ENCODE data around the gene TTBK2.
"Not testable (repeated sequence)": the region's sequence is repeated elsewhere in the genome, so short reads cannot be mapped to it uniquely, and the experiment has no call there.

Gene TTBK2

DNA sequence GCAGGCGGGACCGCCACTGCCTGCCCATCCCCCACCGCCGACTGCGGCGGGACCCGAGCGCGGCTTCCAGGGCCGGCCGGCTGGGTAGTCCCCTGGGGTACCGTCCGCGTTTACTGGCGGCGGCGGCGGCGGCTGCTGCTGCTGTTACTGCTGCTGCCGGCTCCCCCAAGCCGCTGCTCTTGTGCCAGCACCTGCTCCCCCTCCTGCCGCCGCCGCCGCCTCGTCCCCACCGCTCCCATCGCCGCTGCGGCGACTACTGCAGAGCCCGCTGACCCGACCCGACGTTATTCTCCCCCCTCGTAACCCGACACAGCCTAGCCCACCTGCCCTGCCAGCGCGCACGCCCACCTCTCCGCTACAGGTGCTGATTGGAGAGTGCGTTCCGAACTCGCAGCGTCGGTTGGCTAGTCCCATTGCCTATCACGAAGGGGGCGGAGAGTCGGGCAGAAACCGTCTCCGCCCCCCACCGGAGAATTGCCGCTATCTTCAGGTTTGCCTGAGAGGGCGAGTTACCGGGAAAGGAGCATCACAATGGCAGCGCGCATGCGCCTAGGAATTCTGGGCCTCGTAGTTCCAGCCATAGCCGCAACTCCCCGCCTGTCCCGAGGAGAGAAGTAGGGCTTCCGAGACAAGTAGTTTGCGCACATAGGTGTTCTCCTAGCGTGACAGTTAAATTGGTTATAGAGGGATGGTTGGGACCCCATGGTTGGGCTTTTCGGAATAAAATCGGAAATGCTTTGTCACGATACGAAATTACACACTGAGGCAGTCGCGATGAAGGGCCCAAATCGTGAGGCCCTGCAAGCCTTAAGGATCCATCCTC lies at the start of gene TTBK2:
Gene TTBK2, minus strand, starts transcription at position 260 of the 823 bp plus-strand sequence. CDS start 42,161 bp downstream, outside the sequence.
- peak; percentile 96 for DNase-seq (ENCODE audit: low read depth)

DNA sequence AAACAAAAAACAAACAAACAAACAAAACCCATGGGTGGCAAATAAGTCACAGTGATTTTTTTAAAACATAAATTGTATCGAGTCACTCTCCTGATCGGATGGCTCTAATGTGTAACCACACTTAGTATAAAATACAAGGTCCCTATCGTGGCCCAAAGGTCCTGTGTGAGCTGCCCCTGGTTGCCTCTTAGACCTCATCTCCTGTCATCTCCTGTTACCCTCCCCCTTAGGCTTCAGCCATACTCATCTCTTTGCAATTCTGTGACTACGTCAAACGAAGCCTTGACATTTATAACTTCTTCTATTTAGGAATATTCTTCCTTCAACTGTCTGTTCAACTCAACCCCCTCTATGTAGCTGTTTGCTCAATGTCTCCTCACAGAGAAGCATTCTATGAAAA lies 43.9 kb upstream of the TTBK2 start:
- DNase-seq (ENCODE audit: low read depth), result no peak

DNA sequence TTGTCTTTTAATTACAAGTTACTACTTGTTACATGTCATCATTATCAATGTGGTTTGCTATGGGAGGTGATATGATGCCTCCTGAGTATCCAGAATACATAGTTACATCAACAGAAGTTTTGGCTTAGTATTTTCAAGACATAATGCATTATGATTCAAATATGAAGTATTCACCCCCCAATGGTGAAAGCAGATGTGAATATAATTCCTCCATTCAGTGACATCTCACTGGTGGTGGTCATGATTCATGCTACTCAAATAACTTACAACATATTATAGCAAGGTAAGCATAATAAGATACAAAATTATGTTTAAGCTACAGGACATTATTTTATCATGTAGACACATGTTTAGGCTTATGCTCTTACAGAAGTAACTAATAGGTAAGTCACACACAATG lies 34.9 kb upstream of the TTBK2 start:
- DNase-seq (ENCODE audit: low read depth), result no peak

DNA sequence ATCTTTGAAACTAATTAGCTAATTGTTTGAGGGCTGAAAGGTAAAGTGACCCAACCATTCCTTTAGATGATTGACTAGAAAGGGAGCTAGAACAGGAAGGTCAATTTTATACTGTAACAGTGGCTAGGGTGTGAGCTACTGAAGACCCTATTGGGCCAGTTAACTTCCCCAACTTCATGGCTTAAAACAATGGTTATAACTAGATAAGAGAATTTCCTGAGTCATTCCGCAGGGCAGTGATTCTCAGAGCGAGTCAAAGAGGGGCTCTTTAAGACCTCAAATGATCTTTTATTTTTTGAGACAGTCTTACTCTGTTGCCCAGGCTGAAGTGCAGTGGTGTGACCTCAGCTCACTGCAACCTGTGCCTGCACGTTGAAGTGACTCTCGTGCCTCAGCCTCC lies 33.7 kb upstream of the TTBK2 start:
- DNase-seq (ENCODE audit: low read depth), result no peak

DNA sequence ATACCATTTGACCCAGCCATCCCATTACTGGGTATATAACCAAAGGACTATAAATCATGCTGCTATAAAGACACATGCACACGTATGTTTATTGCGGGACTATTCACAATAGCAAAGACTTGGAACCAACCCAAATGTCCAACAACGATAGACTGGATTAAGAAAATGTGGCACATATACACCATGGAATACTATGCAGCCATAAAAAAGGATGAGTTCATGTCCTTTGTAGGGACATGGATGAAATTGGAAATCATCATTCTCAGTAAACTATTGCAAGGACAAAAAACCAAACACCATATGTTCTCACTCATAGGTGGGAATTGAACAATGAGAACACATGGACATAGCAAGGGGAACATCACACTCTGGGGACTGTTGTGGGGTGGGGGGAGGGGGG lies 28.3 kb upstream of the TTBK2 start:
- not testable (repeated sequence) for DNase-seq (ENCODE audit: low read depth)

DNA sequence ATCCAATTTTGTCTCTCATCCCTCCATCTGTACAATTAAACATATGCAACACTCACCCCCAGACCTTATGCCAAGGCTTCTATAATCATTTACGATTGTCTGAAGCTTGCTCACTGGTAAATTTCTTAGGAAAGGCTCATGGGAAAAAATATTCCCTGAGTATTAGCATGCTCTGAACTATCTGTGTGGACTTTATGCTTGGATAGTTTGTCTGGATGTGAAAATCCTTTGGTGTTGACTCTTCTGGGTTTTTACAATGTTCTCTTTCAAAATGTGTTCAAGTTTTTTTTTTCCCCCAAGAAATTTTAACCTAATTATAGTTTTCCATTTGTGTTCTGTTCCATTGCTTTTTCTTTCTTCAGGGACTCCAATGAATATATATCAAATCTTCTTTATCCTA lies 19.9 kb upstream of the TTBK2 start:
- DNase-seq (ENCODE audit: low read depth), result no peak

DNA sequence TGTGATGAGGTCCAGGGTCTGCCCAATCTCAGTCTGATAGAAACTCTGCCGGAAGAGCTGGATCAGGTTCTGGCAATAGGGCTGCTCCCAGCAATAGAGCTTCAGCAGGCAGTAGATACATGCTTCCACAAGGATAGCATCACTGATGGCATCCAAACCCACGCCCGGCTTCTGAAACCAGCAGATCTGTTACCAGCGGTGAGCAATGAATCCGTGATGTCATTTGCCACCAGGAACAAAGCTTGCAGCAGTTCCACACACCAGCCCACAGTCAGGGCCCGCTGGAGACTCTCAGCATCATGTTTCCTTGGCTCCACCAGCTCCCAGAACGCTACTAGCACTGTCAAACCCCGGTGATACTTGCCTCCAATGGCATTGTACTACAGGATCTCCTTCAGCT lies 19.3 kb upstream of the TTBK2 start:
- DNase-seq (ENCODE audit: low read depth), result no peak

DNA sequence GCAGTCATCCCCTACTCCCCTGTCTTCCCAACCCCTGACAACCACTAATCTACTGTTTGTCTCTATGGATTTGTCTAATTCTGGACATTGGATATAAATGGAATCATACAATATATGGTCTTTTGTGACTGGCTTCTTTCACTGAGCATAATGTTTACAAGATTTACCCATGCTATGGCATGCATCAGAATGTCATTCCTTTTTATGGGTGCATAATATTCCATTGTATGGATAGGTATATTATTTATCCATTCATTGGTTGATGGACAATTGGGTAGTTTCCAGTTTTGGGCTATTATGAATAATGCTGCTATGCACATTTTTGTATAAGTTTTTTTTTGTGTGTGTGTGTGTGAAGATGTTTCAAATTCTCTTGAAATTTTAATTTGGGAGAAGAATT lies 16.6 kb upstream of the TTBK2 start:
- no peak for DNase-seq (ENCODE audit: low read depth)

DNA sequence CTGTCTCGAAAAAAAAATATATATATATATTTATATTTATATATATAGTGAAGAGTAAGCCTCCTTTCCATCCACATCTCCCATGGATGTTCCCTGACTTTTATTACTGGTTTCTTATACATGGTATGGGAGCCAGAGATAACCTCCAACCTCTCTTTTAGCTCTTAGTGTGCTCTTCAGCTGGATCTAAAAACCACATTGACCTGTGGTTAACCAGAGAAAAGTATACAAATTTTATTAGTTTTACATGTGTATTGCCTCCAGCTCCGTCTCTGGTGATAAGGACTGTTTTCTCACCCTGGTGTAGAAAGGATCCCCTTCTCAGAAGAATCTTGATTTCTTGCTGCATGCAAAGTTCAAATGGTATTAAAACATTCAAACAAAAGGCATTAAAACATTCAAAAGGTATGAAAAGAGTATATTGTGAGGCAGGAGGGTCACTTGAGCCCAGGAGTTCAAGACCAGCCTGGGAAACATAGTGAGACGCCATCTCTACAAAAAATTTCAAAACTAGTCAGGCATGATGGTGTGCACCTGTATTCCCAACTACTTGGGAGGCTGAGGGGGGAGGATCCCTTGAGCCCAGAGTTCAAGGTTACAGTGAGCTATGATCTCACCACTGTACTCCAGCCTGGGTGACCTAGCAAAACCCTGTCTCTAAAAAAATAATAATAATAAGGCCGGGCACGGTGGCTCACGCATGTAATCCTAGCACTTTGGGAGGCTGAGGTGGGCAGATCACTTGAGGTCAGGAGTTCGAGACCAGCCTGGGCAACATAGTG lies 13.5 kb upstream of the TTBK2 start:
- DNase-seq (ENCODE audit: low read depth), result no peak

DNA sequence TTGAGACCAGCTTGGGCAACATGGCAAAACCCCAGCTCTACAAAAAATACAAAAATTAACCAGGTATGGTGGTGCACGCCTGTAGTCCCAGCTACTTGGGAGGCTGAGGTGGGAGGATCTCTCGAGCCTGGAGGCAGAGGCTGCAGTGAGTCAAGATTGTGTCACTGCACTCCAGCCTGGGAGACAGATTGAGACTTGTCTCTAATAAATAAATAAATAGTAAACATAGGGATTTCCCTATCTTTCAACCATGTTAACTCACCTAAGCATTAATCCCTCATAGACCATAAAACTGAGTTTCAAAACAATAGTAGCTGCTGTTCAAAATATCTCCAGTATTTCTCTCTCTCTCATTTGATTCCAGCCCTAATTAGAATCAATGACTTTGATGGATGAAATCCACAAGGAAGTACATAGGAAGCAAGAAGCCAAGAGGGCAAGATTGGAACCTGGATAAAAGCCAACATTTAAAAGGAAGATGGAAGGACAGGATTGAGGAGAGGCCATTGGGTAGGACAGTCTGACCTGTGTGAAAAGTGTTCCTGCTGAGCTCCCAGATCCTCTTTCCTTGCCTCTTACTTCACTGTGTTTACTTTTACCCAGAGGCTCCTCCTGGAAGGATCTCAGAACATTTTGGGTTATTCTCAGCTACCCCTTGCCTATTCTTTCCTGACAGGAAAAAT lies 12.4 kb upstream of the TTBK2 start:
- DNase-seq (ENCODE audit: low read depth), result no peak

DNA sequence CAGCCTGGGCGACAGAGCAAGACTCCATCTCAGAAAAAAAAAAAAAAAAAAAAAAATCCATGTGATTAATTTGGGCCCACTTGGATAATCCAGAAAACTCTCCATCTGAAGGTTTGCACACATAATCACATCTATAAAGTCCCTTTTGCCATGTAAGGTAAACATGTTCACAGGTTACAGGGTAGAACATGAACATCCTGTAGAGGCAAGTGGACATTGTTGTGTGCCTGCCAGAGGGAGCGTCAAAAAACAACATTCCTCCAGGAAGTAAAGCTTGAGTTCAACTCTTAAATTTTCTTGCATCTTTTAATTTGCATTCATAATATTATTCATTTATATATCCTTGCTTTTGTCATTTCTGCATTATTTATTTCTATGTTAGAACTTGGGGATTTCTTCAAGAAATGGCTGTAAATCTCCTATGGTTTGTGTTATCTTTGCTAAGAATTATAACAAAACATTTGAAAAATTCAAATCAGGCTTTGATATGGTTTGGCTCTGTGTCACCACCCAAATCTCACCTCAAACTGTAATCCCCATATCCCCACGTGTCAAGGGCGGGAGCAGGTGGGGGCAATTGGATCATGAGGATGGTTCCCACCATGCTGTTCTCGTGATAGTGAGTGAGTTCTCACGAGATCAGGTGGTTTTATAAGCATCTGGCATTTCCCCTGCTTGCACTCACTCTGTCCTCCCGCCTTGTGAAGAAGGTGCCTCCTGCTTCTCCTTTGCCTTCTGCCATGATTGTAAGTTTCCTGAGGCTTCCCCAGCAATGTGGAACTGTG lies 11.3 kb upstream of the TTBK2 start:
- DNase-seq (ENCODE audit: low read depth), result no peak

DNA sequence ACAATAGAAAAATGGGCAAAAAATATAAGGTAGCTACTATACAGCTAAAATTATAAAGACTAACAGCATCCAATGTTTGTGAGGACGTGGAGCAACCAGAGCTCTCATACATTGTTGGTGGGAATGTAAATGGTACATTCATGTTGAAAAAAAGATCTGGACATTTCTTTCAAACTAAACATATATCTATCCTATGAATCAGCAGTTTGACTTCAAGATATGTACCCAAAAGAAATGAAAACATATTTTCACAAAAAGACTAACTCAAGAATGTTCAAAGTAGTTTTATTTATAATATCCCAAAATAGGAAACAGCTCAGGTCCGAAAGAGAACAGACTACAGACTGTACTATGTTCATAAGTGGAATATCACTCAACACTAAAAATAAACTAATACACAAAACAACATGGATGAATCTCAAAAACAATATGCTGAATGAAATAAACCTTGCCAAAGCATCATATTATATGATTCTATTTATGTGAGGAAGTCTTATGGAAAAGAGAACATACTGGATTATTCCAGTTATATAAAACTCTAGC lies 8.8 kb upstream of the TTBK2 start:
- no peak for DNase-seq (ENCODE audit: low read depth)

DNA sequence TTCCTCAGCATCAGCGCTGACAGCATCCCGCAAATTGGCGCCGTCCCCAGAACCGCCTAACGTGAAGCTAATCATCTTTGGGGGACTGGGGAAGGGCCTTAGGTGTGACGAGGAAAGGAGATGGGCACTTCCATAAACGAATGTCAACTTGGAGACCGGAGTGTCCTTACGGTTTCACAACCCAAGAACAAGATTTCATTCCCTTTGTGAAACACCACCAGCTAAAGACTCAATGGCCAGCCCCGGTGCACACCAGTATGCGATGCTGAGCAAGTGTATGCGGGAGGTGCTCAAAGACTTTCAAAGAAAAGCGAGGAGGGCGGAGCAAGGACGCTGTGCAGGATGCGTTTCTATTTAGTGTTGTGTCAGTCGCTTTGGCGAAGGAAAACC lies 759 bp upstream of the TTBK2 start:
- DNase-seq (ENCODE audit: low read depth), result peak; percentile 36

DNA sequence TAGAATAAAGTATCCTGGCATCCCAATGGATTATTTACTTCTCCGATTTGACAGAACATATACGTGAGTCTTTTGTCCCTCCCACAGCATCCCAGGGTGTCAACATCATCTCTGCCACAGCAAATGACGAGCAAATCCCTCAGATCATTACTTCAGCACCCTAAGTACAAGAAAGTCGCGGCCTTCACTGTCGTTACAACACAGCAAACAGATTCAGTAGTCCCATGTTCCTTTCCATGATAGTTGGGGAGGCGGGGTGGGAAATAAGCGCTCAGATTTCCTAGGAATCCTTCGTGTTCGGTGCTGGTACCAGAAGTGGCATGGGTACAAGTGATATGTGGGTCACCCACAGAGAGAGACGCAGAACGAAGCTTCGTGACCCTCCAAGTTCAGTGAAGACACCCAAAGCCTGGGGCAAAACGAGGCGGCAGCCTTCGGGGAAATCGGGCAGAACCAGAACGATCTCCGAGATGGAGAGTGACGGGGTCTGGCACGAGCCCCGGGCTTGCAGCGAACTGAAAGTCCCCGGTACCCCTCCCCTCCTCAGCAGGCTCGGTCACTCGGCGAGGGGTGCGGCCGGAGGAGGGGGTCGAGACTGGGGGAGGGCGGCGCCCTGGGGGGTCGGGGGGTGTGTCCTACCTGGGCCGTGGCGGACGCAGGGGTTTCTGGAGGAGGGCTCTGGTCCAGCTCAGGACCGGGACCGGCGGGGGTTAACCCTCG lies 619 bp downstream of the TTBK2 start:
- DNase-seq (ENCODE audit: low read depth), result peak; percentile 14

DNA sequence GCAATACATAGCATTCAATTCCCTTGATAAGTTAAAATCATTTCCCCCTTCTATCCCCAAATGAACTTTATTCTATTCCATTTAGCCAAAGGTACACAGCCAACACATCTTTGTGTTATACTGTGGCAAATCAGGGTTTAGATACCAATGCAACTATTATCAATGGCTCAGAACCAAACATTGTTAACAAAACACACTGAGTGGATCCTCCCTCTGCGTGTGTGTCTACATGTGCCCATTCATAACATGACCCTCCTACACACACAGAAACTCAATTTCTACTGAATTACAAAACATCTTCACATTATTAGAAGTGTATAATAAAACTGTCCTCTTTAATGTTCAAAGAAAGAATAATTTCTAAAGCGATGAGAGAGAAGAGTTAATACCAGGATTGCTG lies 1.3 kb downstream of the TTBK2 start:
- no peak for DNase-seq (ENCODE audit: low read depth)

DNA sequence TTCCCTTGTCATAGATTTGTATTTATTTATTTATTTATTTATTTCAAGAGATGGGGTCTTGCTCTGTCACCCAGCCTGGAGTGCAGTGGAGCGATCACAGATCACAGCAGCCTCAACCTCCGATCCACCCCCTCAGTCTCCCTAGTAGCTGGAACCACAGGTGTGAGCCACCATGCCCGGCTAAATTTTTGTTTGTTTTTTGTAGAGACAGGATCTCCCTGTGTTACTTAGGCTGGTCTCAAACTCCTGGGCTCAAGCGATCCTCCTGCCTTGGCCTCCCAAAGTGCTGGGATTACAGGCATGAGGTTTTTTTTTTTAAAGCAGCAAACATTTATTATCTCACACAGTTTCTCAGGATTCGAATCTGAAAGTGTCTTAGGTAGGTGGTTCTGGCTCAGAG lies 2.5 kb downstream of the TTBK2 start:
- DNase-seq (ENCODE audit: low read depth), result no peak

DNA sequence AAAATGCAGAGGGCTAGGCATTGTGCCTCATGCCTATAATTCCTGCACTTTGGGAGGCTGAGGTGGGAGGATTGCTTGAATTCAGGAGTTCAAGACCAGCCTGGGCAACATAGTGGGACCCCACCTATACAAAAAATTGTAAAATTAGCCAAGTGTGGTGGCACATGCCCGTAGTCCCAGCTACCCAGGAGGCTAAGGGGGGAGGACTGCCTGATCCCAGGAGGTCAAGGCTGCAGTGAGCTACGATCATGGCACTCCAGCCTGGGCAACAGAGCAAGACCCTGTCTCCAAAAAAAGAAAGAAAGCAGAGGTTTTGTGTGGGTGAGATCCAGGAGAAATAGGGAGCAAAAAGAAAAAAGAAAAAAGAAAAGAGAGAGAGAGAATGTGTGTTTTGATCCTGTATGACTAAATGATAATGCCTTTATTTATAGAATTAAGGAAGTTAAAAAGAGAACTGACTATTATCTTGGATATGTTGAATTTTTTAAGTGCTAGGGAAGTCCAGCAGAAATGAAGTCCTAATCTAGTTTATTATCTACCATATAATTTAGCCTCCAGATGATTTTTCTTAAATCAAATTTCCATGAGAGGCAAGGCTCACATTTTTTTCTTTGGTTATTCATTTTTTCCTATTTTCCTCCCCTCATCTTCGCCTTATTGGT lies 4.8 kb downstream of the TTBK2 start:
- DNase-seq (ENCODE audit: low read depth), result no peak

DNA sequence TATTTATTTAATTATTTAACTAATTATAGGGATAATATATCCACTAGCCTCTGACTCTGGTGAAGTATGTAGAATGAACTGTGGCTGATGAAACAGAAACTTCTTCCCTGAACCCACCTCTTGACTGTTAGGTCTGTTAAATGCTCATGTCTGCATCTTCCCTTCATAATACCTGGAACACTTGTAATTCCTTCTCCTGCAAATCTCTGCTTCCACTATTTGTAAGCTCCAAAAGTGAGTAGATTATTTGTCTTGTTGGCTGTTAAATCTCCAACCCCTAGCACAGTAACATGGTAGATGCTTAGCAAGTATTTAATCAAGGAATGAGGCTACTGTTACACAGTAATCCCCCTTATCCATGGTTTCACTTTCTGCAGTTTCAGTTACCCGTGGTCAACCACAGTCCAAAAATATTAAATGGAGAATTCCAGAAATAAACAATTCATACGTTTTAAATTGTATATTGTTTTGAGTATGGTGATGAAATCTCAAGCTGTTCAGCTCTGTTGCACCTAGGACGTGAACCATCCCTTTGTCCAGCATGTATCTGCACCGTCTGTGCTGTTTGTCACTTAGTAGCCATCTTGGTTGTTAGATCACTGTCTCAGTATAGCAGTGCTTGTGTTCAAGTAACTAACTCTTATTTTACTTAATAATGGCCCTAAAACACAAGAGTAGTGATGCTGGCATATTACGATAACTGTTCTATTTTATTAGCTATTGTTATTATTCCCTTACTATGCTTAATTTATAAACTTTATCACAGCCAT lies 5.7 kb downstream of the TTBK2 start:
- no peak for DNase-seq (ENCODE audit: low read depth)

DNA sequence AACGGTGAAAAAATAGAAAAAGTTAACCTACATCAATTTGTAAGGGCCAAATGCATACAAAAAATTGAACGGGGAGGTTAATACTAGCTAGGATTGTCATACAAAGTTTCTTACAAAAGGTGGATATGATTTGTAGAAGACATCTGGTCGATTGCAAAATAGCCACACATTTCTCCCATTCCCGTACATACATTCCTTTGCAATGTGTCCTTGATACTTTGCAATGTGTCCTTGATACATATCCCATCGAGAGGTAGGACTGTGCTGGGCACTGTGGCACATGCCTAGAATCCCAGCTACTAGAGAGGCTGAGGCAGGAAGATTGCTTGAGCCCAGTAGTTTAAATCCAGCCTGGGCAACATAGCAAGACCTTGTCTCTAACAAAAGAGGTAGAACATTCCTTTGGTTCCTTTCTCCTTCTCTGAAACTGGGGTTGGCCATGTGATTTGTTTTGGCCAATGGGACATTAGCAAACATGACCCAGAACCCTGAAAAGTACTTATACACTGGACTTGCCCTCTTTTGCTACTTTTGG lies 9.5 kb downstream of the TTBK2 start:
- DNase-seq (ENCODE audit: low read depth), result no peak

DNA sequence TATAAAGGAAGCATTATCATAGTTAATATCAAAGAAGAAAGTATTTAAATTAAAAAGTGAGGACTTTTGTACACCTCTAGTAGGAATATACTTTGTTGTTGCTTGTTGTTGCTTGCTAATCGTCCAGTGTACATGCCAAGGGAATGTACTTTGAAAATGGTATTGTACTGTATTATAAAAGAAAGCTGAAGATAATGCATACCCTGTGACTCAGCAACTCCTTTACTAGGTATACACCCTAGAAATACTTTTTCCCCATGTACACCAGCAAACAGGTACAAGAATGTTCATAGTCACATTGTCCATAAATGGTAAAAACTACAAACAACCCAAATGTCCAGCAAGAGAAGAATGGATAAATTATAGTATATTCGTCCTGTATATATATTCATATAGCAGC lies 12.0 kb downstream of the TTBK2 start:
- no peak for DNase-seq (ENCODE audit: low read depth)

Measured in stimulated activated CD8-positive, alpha-beta memory T cell treated with anti-CD3 and anti-CD28 coated beads, Interleukin-12 subunit alpha, Interleukin-12 subunit beta, amount 100 ng/mL, for 1 hour (primary cell).